ENCODE data around the gene PXK.
"Not testable (repeated sequence)": the region's sequence is repeated elsewhere in the genome, so short reads cannot be mapped to it uniquely, and the experiment has no call there.

The PXK gene

GRCh38 chr3:58332575-58333188 is at the start of gene PXK:
Gene PXK (plus strand): TSS chr3:58332892. CDS start chr3:58332989, 97 bp downstream.
- no peak for DNase-seq (ENCODE audit: low read depth, low spot score)
- Histone ChIP-seq H3K27ac (no peak within 1 kb of the TSS), H3K36me3 (ENCODE audit: insufficient read depth, low read length) (no peaks in the 10 kb centered on the region), H3K4me3 (peak within 1 kb of the TSS; percentile 81), H3K9me3 (ENCODE audit: low read depth, low read length) (no peaks in the 10 kb centered on the region), H3K9ac (ENCODE audit: insufficient read length) (peak within 1 kb of the TSS; percentile 63)
- no peak for TF ChIP-seq EZH2 (IDR thresholded peaks at IDR 0.05)
- no peak for TF ChIP-seq FOXP2 (optimal IDR thresholded peaks at IDR 0.05; ENCODE audit: control extremely low read depth, extremely low read length, insufficient read depth)
- TF ChIP-seq POLR2AphosphoS5 (IDR thresholded peaks at IDR 0.05; ENCODE audit: borderline replicate concordance, low read depth, low read length) = no peak

GRCh38 chr3:58285334-58285733 is 47.4 kb upstream of the PXK start:
- H3K9ac ChIP-seq (ENCODE audit: insufficient read length) = no peak overlapping the region
- peaks cover 67% of the 10 kb centered on the region for H3K36me3 ChIP-seq (ENCODE audit: insufficient read depth, low read length)
- no peak overlapping the region for H3K4me3 ChIP-seq
- DNase-seq (ENCODE audit: low read depth, low spot score) = no peak
- no peaks in the 10 kb centered on the region for H3K9me3 ChIP-seq (ENCODE audit: low read depth, low read length)
- TF ChIP-seq POLR2AphosphoS5 (IDR thresholded peaks at IDR 0.05; ENCODE audit: borderline replicate concordance, low read depth, low read length) = no peak
- no peak for TF ChIP-seq FOXP2 (optimal IDR thresholded peaks at IDR 0.05; ENCODE audit: control extremely low read depth, extremely low read length, insufficient read depth)
- no peak for TF ChIP-seq EZH2 (IDR thresholded peaks at IDR 0.05)
- no peak overlapping the region for H3K27ac ChIP-seq

GRCh38 chr3:58287354-58287753 is 45.3 kb upstream of the PXK start:
- Histone ChIP-seq H3K4me3 (no peak overlapping the region), H3K36me3 (ENCODE audit: insufficient read depth, low read length) (peaks cover 59% of the 10 kb centered on the region), H3K9me3 (ENCODE audit: low read depth, low read length) (no peaks in the 10 kb centered on the region), H3K27ac (peak overlapping the region; percentile 57; the same call in 1 of the 2 replicates), H3K9ac (ENCODE audit: insufficient read length) (no peak overlapping the region)
- no peak for DNase-seq (ENCODE audit: low read depth, low spot score)
- TF ChIP-seq EZH2 (IDR thresholded peaks at IDR 0.05) (no peak), FOXP2 (optimal IDR thresholded peaks at IDR 0.05; ENCODE audit: control extremely low read depth, extremely low read length, insufficient read depth) (no peak), POLR2AphosphoS5 (IDR thresholded peaks at IDR 0.05; ENCODE audit: borderline replicate concordance, low read depth, low read length) (no peak)

GRCh38 chr3:58288011-58288728 is 44.5 kb upstream of the PXK start:
- Histone ChIP-seq H3K4me3 (no peak overlapping the region), H3K27ac (peak overlapping the region; percentile 57; the same call in 1 of the 2 replicates), H3K9me3 (ENCODE audit: low read depth, low read length) (no peaks in the 10 kb centered on the region), H3K36me3 (ENCODE audit: insufficient read depth, low read length) (peaks cover 55% of the 10 kb centered on the region), H3K9ac (ENCODE audit: insufficient read length) (no peak overlapping the region)
- no peak for DNase-seq (ENCODE audit: low read depth, low spot score)
- no peak for TF ChIP-seq FOXP2 (optimal IDR thresholded peaks at IDR 0.05; ENCODE audit: control extremely low read depth, extremely low read length, insufficient read depth)
- no peak for TF ChIP-seq POLR2AphosphoS5 (IDR thresholded peaks at IDR 0.05; ENCODE audit: borderline replicate concordance, low read depth, low read length)
- no peak for TF ChIP-seq EZH2 (IDR thresholded peaks at IDR 0.05)

GRCh38 chr3:58288964-58289613 is 43.6 kb upstream of the PXK start:
- not testable (repeated sequence) for H3K27ac ChIP-seq

GRCh38 chr3:58290446-58290845 is 42.2 kb upstream of the PXK start:
- H3K9ac ChIP-seq (ENCODE audit: insufficient read length); H3K27ac ChIP-seq; H3K9me3 ChIP-seq (ENCODE audit: low read depth, low read length); DNase-seq (ENCODE audit: low read depth, low spot score); H3K4me3 ChIP-seq: not testable (repeated sequence)
- peaks cover 49% of the 10 kb centered on the region for H3K36me3 ChIP-seq (ENCODE audit: insufficient read depth, low read length)

More at GRCh38 chr3:58288964-58289613, 43.6 kb upstream of the PXK start:
- DNase-seq (ENCODE audit: low read depth, low spot score); H3K9me3 ChIP-seq (ENCODE audit: low read depth, low read length); H3K4me3 ChIP-seq; H3K9ac ChIP-seq (ENCODE audit: insufficient read length): not testable (repeated sequence)
- peaks cover 55% of the 10 kb centered on the region for H3K36me3 ChIP-seq (ENCODE audit: insufficient read depth, low read length)

GRCh38 chr3:58291671-58292338 is 40.9 kb upstream of the PXK start:
- no peak for DNase-seq (ENCODE audit: low read depth, low spot score)

GRCh38 chr3:58292866-58293265 is 39.8 kb upstream of the PXK start:
- DNase-seq (ENCODE audit: low read depth, low spot score) = no peak
- H3K27ac ChIP-seq = 0 out of 2 replicates have a peak overlapping the region, but pooled peaks have one; percentile 60
- peaks cover 32% of the 10 kb centered on the region for H3K36me3 ChIP-seq (ENCODE audit: insufficient read depth, low read length)
- H3K4me3 ChIP-seq = no peak overlapping the region
- H3K9ac ChIP-seq (ENCODE audit: insufficient read length) = no peak overlapping the region
- H3K9me3 ChIP-seq (ENCODE audit: low read depth, low read length) = no peaks in the 10 kb centered on the region
- TF ChIP-seq FOXP2 (optimal IDR thresholded peaks at IDR 0.05; ENCODE audit: control extremely low read depth, extremely low read length, insufficient read depth) (no peak), EZH2 (IDR thresholded peaks at IDR 0.05) (no peak), POLR2AphosphoS5 (IDR thresholded peaks at IDR 0.05; ENCODE audit: borderline replicate concordance, low read depth, low read length) (no peak)

More at GRCh38 chr3:58291671-58292338, 40.9 kb upstream of the PXK start:
- TF ChIP-seq FOXP2 (optimal IDR thresholded peaks at IDR 0.05; ENCODE audit: control extremely low read depth, extremely low read length, insufficient read depth) (no peak), POLR2AphosphoS5 (IDR thresholded peaks at IDR 0.05; ENCODE audit: borderline replicate concordance, low read depth, low read length) (no peak), EZH2 (IDR thresholded peaks at IDR 0.05) (no peak)
- Histone ChIP-seq H3K27ac (no peak overlapping the region), H3K9ac (ENCODE audit: insufficient read length) (no peak overlapping the region), H3K4me3 (no peak overlapping the region), H3K9me3 (ENCODE audit: low read depth, low read length) (no peaks in the 10 kb centered on the region), H3K36me3 (ENCODE audit: insufficient read depth, low read length) (peaks cover 42% of the 10 kb centered on the region)

All from SK-N-MC (cell line).